HTERT RPE-1 (cell line): ENCODE results near the gene ADPRS.

Source experiments
- in situ Hi-C: fragments of 300-500 bp; cut with MboI; formaldehyde crosslinking; loops from 4 replicates; pipeline ENCODE4 v1.14.3; 2020; ENCODE audit warnings: low sequenced_read_pairs

Gene ADPRS

GRCh38 chr1:36087233-36088123, 1.2 kb upstream of the ADPRS start:
- in situ Hi-C loops = no loop called here

GRCh38 chr1:36088265-36088576, 471 bp upstream of the ADPRS start:
- in situ Hi-C loops = no loop called here

- in situ Hi-C loops = no loop called here
Measured at GRCh38 chr1:36089393-36090121, 865 bp downstream of the ADPRS start.

GRCh38 chr1:36091141-36091540, 2.4 kb downstream of the ADPRS start:
- in situ Hi-C loops = no loop called here

GRCh38 chr1:36091698-36092097, 3.0 kb downstream of the ADPRS start:
- in situ Hi-C loops = no loop called here

- in situ Hi-C loops = no loop called here
Measured at GRCh38 chr1:36092166-36092797, 3.6 kb downstream of the ADPRS start.

- in situ Hi-C loops = no loop called here
Measured at GRCh38 chr1:36092798-36093185, 4.1 kb downstream of the ADPRS start.

GRCh38 chr1:36093226-36093625, 4.5 kb downstream of the ADPRS start:
- in situ Hi-C loops = no loop called here

GRCh38 chr1:36093929-36094328, 5.2 kb downstream of the ADPRS start:
- in situ Hi-C loops = no loop called here

- in situ Hi-C loops = no loop called here
Measured at GRCh38 chr1:36094621-36095061, 5.9 kb downstream of the ADPRS start.

- in situ Hi-C loops = no loop called here
Measured at GRCh38 chr1:36095760-36096405, 7.2 kb downstream of the ADPRS start.

GRCh38 chr1:36096500-36097432, 8.1 kb downstream of the ADPRS start:
- in situ Hi-C loops = no loop called here

GRCh38 chr1:36097693-36098585, 9.2 kb downstream of the ADPRS start:
- in situ Hi-C loops = no loop called here

- in situ Hi-C loops = no loop called here
Measured at GRCh38 chr1:36098650-36099365, 10.1 kb downstream of the ADPRS start.

GRCh38 chr1:36099681-36100341, 11.1 kb downstream of the ADPRS start:
- in situ Hi-C loops = no loop called here

- in situ Hi-C loops = no loop called here
Measured at GRCh38 chr1:36100376-36100775, 11.7 kb downstream of the ADPRS start.

GRCh38 chr1:36101546-36101945, 12.9 kb downstream of the ADPRS start:
- in situ Hi-C loops = no loop called here

GRCh38 chr1:36106269-36106668, 17.6 kb downstream of the ADPRS start:
- in situ Hi-C loops = no loop called here
